WI38 (cell line): ENCODE data around the gene HNRNPL.

Experiments used
- H3K4me3 ChIP-seq: 2 replicates; pipeline ENCODE4 v1.5.1; 2011; ENCODE audit warnings: low read depth, mild to moderate bottlenecking, control low read depth, low read length
- CTCF ChIP-seq: IDR thresholded peaks from 2 replicates; pipeline ENCODE4 v1.5.1; 2012; ENCODE audit warnings: low read depth, mild to moderate bottlenecking, control low read depth, low read length

The HNRNPL gene

GRCh38 chr19:38837656-38838121 is 12.1 kb downstream of the HNRNPL start:
- no peak for TF ChIP-seq CTCF
- H3K4me3 ChIP-seq = no peak overlapping the region

- TF ChIP-seq CTCF = no peak
- no peak overlapping the region for H3K4me3 ChIP-seq
Measured at GRCh38 chr19:38836983-38837626, 12.7 kb downstream of the HNRNPL start.

GRCh38 chr19:38836159-38836982 is 13.4 kb downstream of the HNRNPL start:
- TF ChIP-seq CTCF = no peak
- no peak overlapping the region for H3K4me3 ChIP-seq

GRCh38 chr19:38834590-38834989 is 15.2 kb downstream of the HNRNPL start:
- no peak overlapping the region for H3K4me3 ChIP-seq
- no peak for TF ChIP-seq CTCF

GRCh38 chr19:38834104-38834490 is 15.7 kb downstream of the HNRNPL start:
- no peak overlapping the region for H3K4me3 ChIP-seq
- TF ChIP-seq CTCF = no peak

- H3K4me3 ChIP-seq = no peak overlapping the region
- TF ChIP-seq CTCF = no peak
Measured at GRCh38 chr19:38833092-38833425, 16.7 kb downstream of the HNRNPL start.

- H3K4me3 ChIP-seq = peak overlapping the region; percentile 58
- no peak for TF ChIP-seq CTCF
Measured at GRCh38 chr19:38831142-38831605, 18.6 kb downstream of the HNRNPL start.
